Stimulated activated naive CD8-positive, alpha-beta T cell treated with anti-CD3 and anti-CD28 coated beads, Interleukin-15, Interleukin-2, amounts not matched to agents 100 U/mL and 50 U/mL, for 24 hours (primary cell): ENCODE measurements around the gene BCL2L1.
A peak's percentile ranks its signal among the peaks of the same experiment; 100 is the strongest.
"Not testable (repeated sequence)": the region's sequence is repeated elsewhere in the genome, so short reads cannot be mapped to it uniquely, and the experiment has no call there.

Experiments
- ATAC-seq: fragments of 150-1000 bp; cut with Tn5 transposase; one replicate; pipeline ENCODE4 v1.10.0; 2021
- DNase-seq: peaks from one replicate; pipeline ENCODE4 v3.0.0; 2021

Gene BCL2L1

GRCh38 chr20:31648104-31648503 is 74.6 kb downstream of the BCL2L1 start:
- not testable (repeated sequence) for DNase-seq, ATAC-seq

DNA sequence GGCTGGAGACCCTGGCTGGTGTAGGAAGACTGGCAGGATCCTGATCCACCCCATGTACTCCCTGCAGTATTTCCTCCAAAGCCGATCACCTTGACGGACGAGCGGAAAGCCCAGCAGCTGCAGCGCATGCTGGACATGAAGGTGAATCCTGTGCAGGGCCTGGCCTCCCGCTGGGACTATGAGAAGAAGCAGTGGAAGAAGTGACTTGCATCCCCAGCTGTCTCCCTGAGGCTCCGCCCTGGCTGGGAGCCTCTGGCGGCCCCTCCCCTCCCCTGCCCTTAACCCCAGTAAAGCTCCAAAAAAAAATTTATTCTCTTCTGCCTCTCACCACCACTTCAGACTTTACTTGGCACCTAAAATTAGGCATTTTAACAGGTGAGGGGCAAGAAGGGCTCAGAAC is 78.0 kb downstream of the BCL2L1 start:
- no peak for DNase-seq
- ATAC-seq = no peak

- DNase-seq (no peak), ATAC-seq (no peak)
Observed at GRCh38 chr20:31643522-31643921, 79.1 kb downstream of the BCL2L1 start.

DNA sequence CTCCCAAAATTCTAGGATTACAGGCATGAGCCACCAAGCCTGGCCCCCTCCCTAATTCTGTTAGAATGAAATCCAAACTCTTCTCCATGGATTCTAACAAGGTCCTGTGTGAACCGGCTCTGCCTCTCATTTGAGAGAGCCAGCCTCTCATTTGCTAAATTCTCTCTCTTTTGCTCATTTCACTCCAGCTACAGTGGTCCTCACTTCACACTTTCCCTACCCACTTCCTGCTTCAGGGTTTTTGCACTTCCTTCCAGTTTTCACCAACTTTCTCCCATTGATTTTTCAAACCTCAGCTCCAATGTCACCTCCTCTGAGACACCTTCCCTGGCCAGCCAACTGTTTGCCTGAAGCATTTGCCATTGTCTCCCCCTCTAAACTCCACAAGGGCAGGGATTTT is 79.8 kb downstream of the BCL2L1 start:
- no peak for DNase-seq
- no peak for ATAC-seq

DNA sequence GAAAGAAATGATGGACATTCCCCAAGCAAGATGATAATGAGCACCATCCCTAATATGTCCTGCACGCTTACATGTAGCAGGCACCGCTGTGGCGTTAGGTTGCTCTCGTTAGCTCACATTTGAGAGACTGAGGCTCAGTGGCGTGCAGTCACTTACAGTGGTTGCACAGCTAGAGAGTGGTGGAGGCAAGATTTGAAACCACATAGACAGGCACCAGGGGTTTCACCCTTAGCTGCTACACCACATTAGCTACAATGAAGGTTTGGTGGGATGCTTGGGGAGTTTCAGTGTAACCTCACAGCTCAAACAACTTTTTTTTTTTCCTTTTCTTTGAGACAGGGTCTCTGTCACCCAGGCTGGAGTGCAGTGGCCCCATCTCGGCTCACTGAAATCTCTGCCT is 81.3 kb downstream of the BCL2L1 start:
- DNase-seq (no peak), ATAC-seq (peak; percentile 82)

- ATAC-seq (no peak), DNase-seq (no peak)
Observed at GRCh38 chr20:31640259-31640658, 82.4 kb downstream of the BCL2L1 start.

GRCh38 chr20:31638816-31639215 is 83.9 kb downstream of the BCL2L1 start:
- no peak for ATAC-seq

DNA sequence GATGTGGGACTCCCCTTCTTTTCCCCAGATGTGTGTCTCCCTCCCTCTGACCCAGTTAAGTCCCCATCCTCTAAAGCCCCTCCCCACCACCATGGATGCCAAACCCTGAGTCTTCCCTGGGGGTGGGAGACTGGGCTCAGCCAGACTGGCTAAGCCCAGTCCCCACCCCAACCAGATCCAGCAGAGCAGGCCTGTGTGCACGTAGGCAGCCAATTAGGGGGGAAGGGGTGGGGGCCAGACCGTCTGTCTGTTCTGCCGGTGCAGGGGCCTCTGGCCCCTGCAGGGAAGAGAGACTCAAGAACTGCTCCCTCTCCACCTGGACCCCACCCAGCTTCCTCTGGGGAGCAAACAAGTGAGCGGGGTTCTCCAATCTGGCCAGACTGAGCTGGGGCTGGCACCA is 84.4 kb downstream of the BCL2L1 start:
- ATAC-seq (no peak), DNase-seq (no peak)

More at GRCh38 chr20:31638816-31639215, 83.9 kb downstream of the BCL2L1 start:
- DNase-seq = no peak

DNA sequence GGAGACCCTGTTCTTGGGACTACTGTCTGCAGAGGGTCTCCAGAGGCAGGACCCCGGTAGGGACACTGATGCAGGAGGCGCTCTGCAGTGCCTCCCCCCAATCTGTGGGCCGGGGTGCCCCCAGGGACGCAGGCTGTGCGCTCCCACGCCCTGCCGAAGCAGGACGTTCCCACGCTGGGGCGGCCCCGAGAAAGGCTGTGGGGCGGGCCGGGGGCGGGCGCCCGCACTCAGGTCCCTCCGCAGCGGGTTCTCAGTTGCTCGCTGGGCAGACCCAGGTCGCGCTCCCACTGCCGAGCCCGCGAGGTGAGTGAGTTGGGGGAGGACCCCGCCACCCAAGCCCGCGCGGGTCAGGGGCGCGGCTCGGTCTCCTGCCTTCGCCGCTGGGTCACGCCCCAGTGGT is 85.0 kb downstream of the BCL2L1 start, which contains the start of gene COX4I2:
TSS of gene COX4I2 (plus strand) at position 253 of the 400 bp plus-strand sequence. CDS start 1,106 bp downstream, outside the sequence.
- DNase-seq (no peak), ATAC-seq (no peak)

DNA sequence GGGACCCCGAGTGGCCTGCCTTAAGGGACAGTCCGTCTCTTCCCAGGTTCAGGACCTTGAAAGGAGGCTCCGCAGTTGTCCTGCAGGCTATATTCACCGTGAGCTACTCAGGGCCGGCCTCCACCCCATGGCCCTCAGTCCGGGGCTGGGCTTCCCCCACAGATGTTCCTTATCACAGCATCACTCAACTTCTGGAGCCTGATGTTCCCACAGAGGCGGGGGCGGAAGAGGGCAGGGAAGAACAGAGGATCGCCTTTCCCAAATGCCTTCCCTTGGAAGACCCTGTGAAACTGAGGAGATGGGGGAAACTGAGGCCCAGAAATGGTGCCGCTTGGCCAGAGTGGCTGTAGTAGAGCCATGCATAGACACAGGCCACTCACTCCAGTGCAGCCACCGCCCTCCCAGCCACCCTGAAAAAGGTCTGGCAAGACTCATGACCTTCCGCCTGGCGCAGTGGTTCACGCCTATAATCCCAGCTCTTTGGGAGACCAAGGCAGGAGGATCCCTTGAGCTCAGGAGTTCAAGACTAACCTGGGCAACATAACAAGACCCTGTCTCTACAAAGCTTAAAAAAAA is 89.2 kb downstream of the BCL2L1 start:
- DNase-seq (no peak), ATAC-seq (no peak)

DNA sequence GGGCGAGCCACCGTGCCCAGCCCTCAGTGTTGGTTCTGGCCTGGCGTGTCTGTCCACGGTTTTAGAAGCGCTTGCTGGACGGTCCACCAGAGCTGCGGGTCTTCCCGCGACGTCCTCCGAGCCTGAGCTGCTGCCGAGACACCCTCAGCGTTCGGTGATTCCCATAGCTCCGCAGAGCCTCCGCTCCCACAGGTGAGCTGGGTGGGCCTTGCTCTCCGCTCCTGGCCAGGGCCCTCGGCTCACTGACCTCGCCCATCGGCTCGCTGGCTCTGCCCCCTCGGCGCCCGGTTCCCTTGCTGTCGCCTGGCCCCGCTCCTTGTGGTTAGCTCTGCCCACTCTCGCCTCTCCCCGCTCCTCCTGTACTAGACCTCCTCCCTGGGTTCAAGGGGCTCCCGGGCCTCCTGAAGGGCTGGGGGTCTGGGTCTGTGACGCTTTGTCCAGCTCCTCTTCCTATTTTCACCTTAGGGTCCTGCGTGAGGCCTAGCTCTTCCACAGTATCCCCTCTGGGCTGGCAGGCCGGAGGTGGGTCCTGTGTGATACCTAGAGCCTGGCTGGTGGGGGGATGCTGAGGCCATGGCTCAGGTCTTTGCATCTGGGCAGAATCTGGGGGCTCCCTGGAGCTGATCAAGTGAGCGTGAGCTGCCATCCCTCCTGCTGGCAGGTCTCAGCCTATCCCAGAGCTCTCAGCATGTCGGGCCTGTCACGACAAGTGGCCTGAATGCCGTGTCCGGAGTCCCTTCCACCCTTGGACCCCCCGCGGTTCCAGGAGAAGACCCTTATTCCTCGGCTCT is 89.9 kb downstream of the BCL2L1 start:
- DNase-seq (no peak), ATAC-seq (no peak)

- ATAC-seq (peak; percentile 44), DNase-seq (no peak)
Observed at GRCh38 chr20:31630187-31630790, 92.4 kb downstream of the BCL2L1 start.

DNA sequence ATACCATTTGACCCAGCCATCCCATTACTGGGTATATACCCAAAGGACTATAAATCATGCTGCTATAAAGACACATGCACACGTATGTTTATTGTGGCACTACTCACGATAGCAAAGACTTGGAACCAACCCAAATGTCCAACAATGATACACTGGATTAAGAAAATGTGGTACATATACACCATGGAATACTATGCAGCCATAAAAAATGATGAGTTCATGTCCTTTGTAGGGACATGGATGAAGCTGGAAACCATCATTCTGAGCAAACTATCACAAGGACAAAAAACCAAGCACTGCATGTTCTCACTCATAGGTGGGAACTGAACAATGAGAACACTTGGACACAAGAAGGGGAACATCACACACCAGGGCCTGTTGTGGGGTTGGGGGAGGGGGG is 94.6 kb downstream of the BCL2L1 start:
- not testable (repeated sequence) for DNase-seq, ATAC-seq

DNA sequence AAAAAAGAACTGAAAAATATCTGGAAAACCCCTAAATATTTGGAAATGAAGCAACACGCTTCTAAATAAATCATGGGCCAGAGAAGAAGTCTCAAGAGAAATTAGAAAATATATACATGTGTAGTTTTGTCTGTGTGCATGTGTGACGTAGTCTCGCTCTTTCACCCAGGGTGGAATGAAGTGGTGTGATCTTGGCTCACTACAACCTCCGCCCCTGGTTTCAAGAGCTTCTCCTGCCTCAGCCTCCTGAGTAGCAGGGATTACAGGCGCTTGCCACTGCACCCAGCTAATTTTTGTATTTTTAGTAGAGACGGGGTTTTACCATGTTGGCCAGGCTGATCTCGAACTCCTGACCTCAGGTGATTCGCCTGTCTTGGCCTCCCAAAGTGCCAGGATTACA is 96.1 kb downstream of the BCL2L1 start:
- not testable (repeated sequence) for DNase-seq, ATAC-seq

- not testable (repeated sequence) for DNase-seq, ATAC-seq
Observed at GRCh38 chr20:31623123-31623505, 99.6 kb downstream of the BCL2L1 start.

- DNase-seq (no peak), ATAC-seq (no peak)
Observed at GRCh38 chr20:31620246-31620645, 102.4 kb downstream of the BCL2L1 start.

- no peak for DNase-seq
- ATAC-seq = no peak
Observed at GRCh38 chr20:31617432-31618104, 105.1 kb downstream of the BCL2L1 start.

DNA sequence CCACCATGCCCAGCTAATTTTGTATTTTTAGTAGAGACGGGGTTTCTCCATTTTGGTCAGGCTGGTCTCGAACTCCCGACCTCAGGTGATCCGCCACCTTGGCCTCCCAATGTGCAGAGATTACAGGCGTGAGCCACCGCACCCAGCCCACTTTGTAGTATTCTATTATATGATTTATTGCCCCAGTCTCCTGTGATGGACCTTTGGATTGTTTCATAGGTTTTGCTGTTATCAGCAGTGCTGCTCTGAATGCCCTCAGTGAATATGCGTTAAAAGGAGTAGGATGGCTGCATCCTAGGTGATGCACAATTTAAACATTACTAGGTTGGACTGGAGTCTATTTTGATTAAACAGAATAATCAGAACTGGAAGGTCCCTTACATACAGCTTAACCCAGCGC is 107.3 kb downstream of the BCL2L1 start:
- DNase-seq (no peak), ATAC-seq (no peak)
